Melanocyte of skin (primary cell): Measurements from ENCODE around the gene POLR2E. TPM values are rescaled to one million over a fixed set of nuclear protein-coding genes. Genes with fewer than 3 reads are reported as not detected.

Source experiments
- total RNA-seq, 2 donors: library from RNA; depleted of rRNA; stranded (reverse); fragments of >200 nt; gene quantifications; 2 replicates each; pipeline ENCODE4 v1.2.3, GENCODE V29; 2012

POLR2E gene
- total RNA-seq: 100 to 1,000 TPM in 1 of 2 donors, 10 to 100 TPM in 1; 69.2 to 110 TPM

GRCh38 chr19:1094978-1095701 lies at the start of gene POLR2E:
POLR2E (minus strand) TSS chr19:1095375; CDS start chr19:1095315, 60 bp downstream.

GRCh38 chr19:1103708-1104310 lies 8.6 kb upstream of the POLR2E start, which contains the start of gene GPX4:
GPX4 (plus strand) TSS chr19:1103994; CDS start chr19:1104044, 50 bp downstream.

GRCh38 chr19:1066748-1067340 lies 28.3 kb downstream of the POLR2E start, which contains the start of gene ARHGAP45:
ARHGAP45 (plus strand) TSS chr19:1067167; CDS start chr19:1067406, 239 bp downstream.

DNA sequence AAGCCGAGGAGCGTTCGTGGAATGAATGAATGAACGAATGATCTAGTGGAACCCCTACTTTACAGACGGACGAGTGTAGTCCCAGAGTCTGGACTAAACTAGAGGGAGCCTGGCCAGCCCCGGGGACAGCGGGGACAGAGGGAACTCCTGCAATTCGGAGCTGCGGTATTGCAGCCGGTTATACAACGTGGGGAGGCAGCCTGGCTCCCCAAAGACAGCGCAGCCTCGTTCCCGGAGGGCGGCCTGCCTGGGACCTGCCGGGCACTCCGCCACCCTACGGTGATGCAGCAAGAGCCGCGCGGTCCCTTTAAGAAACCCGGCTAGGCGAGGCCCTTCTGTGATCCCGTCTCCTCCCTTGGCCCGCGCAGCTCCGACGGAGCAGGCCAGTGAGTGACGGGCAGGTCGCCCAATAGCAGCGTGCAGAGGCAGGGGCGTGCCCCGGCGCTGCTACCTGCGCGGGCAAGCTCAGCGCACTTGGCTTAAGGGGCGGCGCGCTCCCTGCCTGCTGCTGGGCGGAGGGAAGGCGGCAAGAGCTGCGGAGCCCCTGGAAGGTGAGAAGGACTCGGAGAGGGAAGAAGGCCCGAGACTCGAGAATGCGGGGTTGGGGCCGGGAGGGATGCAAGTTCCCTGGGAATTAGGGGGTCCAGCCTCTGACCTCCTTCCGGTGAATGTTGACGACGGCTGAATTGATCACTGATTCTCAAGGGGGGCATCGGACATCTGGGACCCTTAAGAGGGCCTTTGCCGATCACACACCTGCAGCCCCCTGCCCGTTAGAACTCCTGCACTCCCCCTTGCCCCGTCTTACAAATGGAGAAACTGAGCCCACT lies 55.3 kb downstream of the POLR2E start, which contains the start of gene ABCA7:
Gene ABCA7, plus strand, starts transcription at position 462 of the 830 bp plus-strand sequence. CDS start 1,255 bp downstream, outside the sequence.

Other genes starting within 250 kb of the POLR2E start
- not detected for gene ELANE, start 243.1 kb downstream of the POLR2E start, total RNA-seq
- gene CFD, start 235.7 kb downstream of the POLR2E start, total RNA-seq: under 1 TPM in 1 of 2 donors, not detected in 1; 1.00 TPM
- 10 to 100 TPM; 22.4 to 23.0 TPM for gene MED16, start 202.2 kb downstream of the POLR2E start, total RNA-seq
- gene RNU6-9, start 201.9 kb downstream of the POLR2E start, total RNA-seq: not detected
- gene R3HDM4, start 182.2 kb downstream of the POLR2E start, total RNA-seq: 10 to 100 TPM; 20.6 to 23.3 TPM
- not detected for gene KISS1R, start 178.0 kb downstream of the POLR2E start, total RNA-seq
- gene ARID3A, start 169.3 kb downstream of the POLR2E start, total RNA-seq: 10 to 100 TPM; 11.0 to 12.0 TPM
- 10 to 100 TPM; 60.6 to 65.3 TPM for gene WDR18, start 111.0 kb downstream of the POLR2E start, total RNA-seq
- under 1 TPM in 1 of 2 donors, not detected in 1; under 0.01 TPM for gene GRIN3B, start 95.0 kb downstream of the POLR2E start, total RNA-seq
- 100 to 1,000 TPM; 109 to 124 TPM for gene TMEM259, start 74.3 kb downstream of the POLR2E start, total RNA-seq
- gene RNU6-2, start 73.9 kb downstream of the POLR2E start, total RNA-seq: not detected
- 10 to 100 TPM; 22.0 to 48.6 TPM for gene CNN2, start 68.8 kb downstream of the POLR2E start, total RNA-seq
- 10 to 100 TPM in 1 of 2 donors, 1 to 10 TPM in 1; 9.0 to 14.8 TPM for gene ABCA7, start 55.3 kb downstream of the POLR2E start, total RNA-seq
- gene ARHGAP45, start 28.2 kb downstream of the POLR2E start, total RNA-seq: 1 to 10 TPM in 1 of 2 donors, under 1 TPM in 1; 0.69 to 4.0 TPM
- 100 to 1,000 TPM; 109 to 195 TPM for gene GPX4, start 8.6 kb upstream of the POLR2E start, total RNA-seq
- gene SBNO2, start 78.9 kb upstream of the POLR2E start, total RNA-seq: 10 to 100 TPM; 63.7 to 63.9 TPM
- gene STK11, start 110.4 kb upstream of the POLR2E start, total RNA-seq: 10 to 100 TPM; 50.9 to 58.9 TPM
- gene CBARP, start 142.6 kb upstream of the POLR2E start, total RNA-seq: 1 to 10 TPM; 2.4 to 3.3 TPM
- gene ATP5F1D, start 146.4 kb upstream of the POLR2E start, total RNA-seq: 10 to 100 TPM; 19.6 to 31.0 TPM
- 10 to 100 TPM in 1 of 2 donors, 1 to 10 TPM in 1; 9.3 to 12.3 TPM for gene MIDN, start 153.2 kb upstream of the POLR2E start, total RNA-seq
- 100 to 1,000 TPM in 1 of 2 donors, 10 to 100 TPM in 1; 67.3 to 137 TPM for gene CIRBP, start 174.0 kb upstream of the POLR2E start, total RNA-seq
- gene FAM174C, start 180.2 kb upstream of the POLR2E start, total RNA-seq: 10 to 100 TPM; 47.8 to 63.6 TPM
- not detected for gene EFNA2, start 190.5 kb upstream of the POLR2E start, total RNA-seq